Esophagus mucosa (tissue), 1 donor: Measurements from ENCODE around the gene BBS12. TPM values are rescaled to one million over a fixed set of nuclear protein-coding genes. Genes with fewer than 3 reads are reported as not detected.

Experiments used
- total RNA-seq: library from RNA; stranded (reverse); gene quantifications from one replicate; pipeline ENCODE4 v1.2.4, GENCODE V29; 2023
- donor health status: DM: yes; HTN: yes; CAD: no.

Gene BBS12
- total RNA-seq, 1 donor from 2014 or later = 1.00 TPM

Other genes starting within 250 kb of the BBS12 start
- gene IL21, start 111.6 kb upstream of the BBS12 start, total RNA-seq = not detected
- 0.68 TPM for gene FGF2, start 94.1 kb downstream of the BBS12 start, total RNA-seq
- 3.9 TPM for gene NUDT6, start 189.9 kb downstream of the BBS12 start, total RNA-seq